Measurements from ENCODE around the gene AGBL1. TPM values are rescaled to one million over a fixed set of nuclear protein-coding genes. Genes with fewer than 3 reads are reported as not detected.

AGBL1 gene
- total RNA-seq, 2 experiments from 2014 or later, result 0.10 TPM

GRCh38 chr15:86235667-86236066 lies 156.0 kb downstream of the AGBL1 start:
- no peaks in the 10 kb centered on the region for H3K36me3 Mint-ChIP-seq
- H3K27me3 Mint-ChIP-seq, result peaks cover 20% of the 10 kb centered on the region
- ChIA-PET POLR2A (no interaction called here), CTCF (no interaction called here)
- no peak for DNase-seq
- H3K4me3 Mint-ChIP-seq, result no peak overlapping the region
- H3K4me1 Mint-ChIP-seq (ENCODE audit: low read depth), result peaks cover 3% of the 10 kb centered on the region
- H3K9me3 Mint-ChIP-seq, result no peaks in the 10 kb centered on the region
- intact Hi-C loops (cut with micrococcal nuclease), result no loop called here
- no peak overlapping the region for H3K27ac Mint-ChIP-seq

GRCh38 chr15:86236356-86237110 lies 156.9 kb downstream of the AGBL1 start:
- H3K4me1 Mint-ChIP-seq (ENCODE audit: low read depth), result peaks cover 3% of the 10 kb centered on the region
- ChIA-PET CTCF (no interaction called here), POLR2A (no interaction called here)
- peaks cover 20% of the 10 kb centered on the region for H3K27me3 Mint-ChIP-seq
- no peaks in the 10 kb centered on the region for H3K9me3 Mint-ChIP-seq
- no peaks in the 10 kb centered on the region for H3K36me3 Mint-ChIP-seq
- H3K4me3 Mint-ChIP-seq, result no peak overlapping the region
- intact Hi-C loops (cut with micrococcal nuclease), result no loop called here
- no peak overlapping the region for H3K27ac Mint-ChIP-seq
- DNase-seq, result no peak

- intact Hi-C loops (cut with micrococcal nuclease), result no loop called here
Measured at GRCh38 chr15:86237111-86237500, 157.4 kb downstream of the AGBL1 start.

GRCh38 chr15:86247249-86247955 lies 167.7 kb downstream of the AGBL1 start:
- no peak overlapping the region for H3K27ac Mint-ChIP-seq
- CTCF ChIA-PET, result no interaction called here
- POLR2A ChIA-PET, result no interaction called here
- intact Hi-C loops (cut with micrococcal nuclease), result no loop called here
- H3K27me3 Mint-ChIP-seq, result no peaks in the 10 kb centered on the region
- H3K36me3 Mint-ChIP-seq, result no peaks in the 10 kb centered on the region
- H3K4me1 Mint-ChIP-seq (ENCODE audit: low read depth), result no peaks in the 10 kb centered on the region
- H3K4me3 Mint-ChIP-seq, result no peak overlapping the region
- no peaks in the 10 kb centered on the region for H3K9me3 Mint-ChIP-seq
- no peak for DNase-seq

More at GRCh38 chr15:86237111-86237500, 157.4 kb downstream of the AGBL1 start:
- Mint-ChIP-seq H3K36me3 (no peaks in the 10 kb centered on the region), H3K27ac (no peak overlapping the region), H3K27me3 (peaks cover 18% of the 10 kb centered on the region), H3K9me3 (no peaks in the 10 kb centered on the region), H3K4me3 (no peak overlapping the region), H3K4me1 (ENCODE audit: low read depth) (peaks cover 3% of the 10 kb centered on the region)
- DNase-seq, result no peak
- POLR2A ChIA-PET, result no interaction called here
- CTCF ChIA-PET, result no interaction called here

GRCh38 chr15:86255247-86255646 lies 175.6 kb downstream of the AGBL1 start:
- Mint-ChIP-seq H3K4me1 (ENCODE audit: low read depth) (no peaks in the 10 kb centered on the region), H3K4me3 (no peak overlapping the region), H3K9me3 (no peaks in the 10 kb centered on the region), H3K27me3 (peaks cover 5% of the 10 kb centered on the region), H3K36me3 (no peaks in the 10 kb centered on the region), H3K27ac (no peak overlapping the region)
- intact Hi-C loops (cut with micrococcal nuclease), result no loop called here
- ChIA-PET POLR2A (no interaction called here), CTCF (no interaction called here)
- DNase-seq, result no peak

GRCh38 chr15:86256628-86257027 lies 177.0 kb downstream of the AGBL1 start:
- no peak for DNase-seq
- H3K27me3 Mint-ChIP-seq, result peaks cover 5% of the 10 kb centered on the region
- no peak overlapping the region for H3K27ac Mint-ChIP-seq
- H3K4me3 Mint-ChIP-seq, result no peak overlapping the region
- no peaks in the 10 kb centered on the region for H3K9me3 Mint-ChIP-seq
- no peaks in the 10 kb centered on the region for H3K36me3 Mint-ChIP-seq
- ChIA-PET CTCF (interaction anchor here (1.6 kb wide), 1 partner anchor 487 kb away, joined by 3 read pairs; no protein-coding TSS in a partner anchor), POLR2A (no interaction called here)
- intact Hi-C loops (cut with micrococcal nuclease), result no loop called here
- no peaks in the 10 kb centered on the region for H3K4me1 Mint-ChIP-seq (ENCODE audit: low read depth)

- ChIA-PET POLR2A (no interaction called here), CTCF (no interaction called here)
- peaks cover 5% of the 10 kb centered on the region for H3K27me3 Mint-ChIP-seq
- intact Hi-C loops (cut with micrococcal nuclease), result no loop called here
- no peak for DNase-seq
- no peaks in the 10 kb centered on the region for H3K9me3 Mint-ChIP-seq
- no peaks in the 10 kb centered on the region for H3K4me1 Mint-ChIP-seq (ENCODE audit: low read depth)
- H3K36me3 Mint-ChIP-seq, result no peaks in the 10 kb centered on the region
- H3K27ac Mint-ChIP-seq, result no peak overlapping the region
- no peak overlapping the region for H3K4me3 Mint-ChIP-seq
Measured at GRCh38 chr15:86259589-86259988, 179.9 kb downstream of the AGBL1 start.

GRCh38 chr15:86263230-86263629 lies 183.6 kb downstream of the AGBL1 start:
- ChIA-PET CTCF (no interaction called here), POLR2A (no interaction called here)
- Mint-ChIP-seq H3K4me1 (ENCODE audit: low read depth) (no peaks in the 10 kb centered on the region), H3K27ac (no peak overlapping the region), H3K9me3 (no peaks in the 10 kb centered on the region), H3K27me3 (peaks cover 3% of the 10 kb centered on the region), H3K4me3 (no peak overlapping the region), H3K36me3 (no peaks in the 10 kb centered on the region)
- DNase-seq, result no peak
- intact Hi-C loops (cut with micrococcal nuclease), result no loop called here

GRCh38 chr15:86266896-86267484 lies 187.3 kb downstream of the AGBL1 start:
- Mint-ChIP-seq H3K27me3 (no peaks in the 10 kb centered on the region), H3K9me3 (no peaks in the 10 kb centered on the region), H3K27ac (no peak overlapping the region), H3K4me3 (no peak overlapping the region), H3K36me3 (no peaks in the 10 kb centered on the region), H3K4me1 (ENCODE audit: low read depth) (no peaks in the 10 kb centered on the region)
- ChIA-PET POLR2A (no interaction called here), CTCF (no interaction called here)
- intact Hi-C loops (cut with micrococcal nuclease), result no loop called here
- no peak for DNase-seq

GRCh38 chr15:86267892-86268291 lies 188.2 kb downstream of the AGBL1 start:
- POLR2A ChIA-PET, result no interaction called here
- intact Hi-C loops (cut with micrococcal nuclease), result no loop called here
- no peak overlapping the region for H3K27ac Mint-ChIP-seq
- H3K4me1 Mint-ChIP-seq (ENCODE audit: low read depth), result no peaks in the 10 kb centered on the region
- DNase-seq, result no peak
- no peaks in the 10 kb centered on the region for H3K27me3 Mint-ChIP-seq
- no peaks in the 10 kb centered on the region for H3K9me3 Mint-ChIP-seq
- CTCF ChIA-PET, result no interaction called here
- no peaks in the 10 kb centered on the region for H3K36me3 Mint-ChIP-seq
- no peak overlapping the region for H3K4me3 Mint-ChIP-seq

GRCh38 chr15:86268558-86268957 lies 188.9 kb downstream of the AGBL1 start:
- DNase-seq, result no peak
- Mint-ChIP-seq H3K9me3 (no peaks in the 10 kb centered on the region), H3K4me3 (no peak overlapping the region), H3K36me3 (no peaks in the 10 kb centered on the region), H3K4me1 (ENCODE audit: low read depth) (no peaks in the 10 kb centered on the region), H3K27me3 (peaks cover under 1% of the 10 kb centered on the region), H3K27ac (no peak overlapping the region)
- intact Hi-C loops (cut with micrococcal nuclease), result no loop called here
- ChIA-PET POLR2A (no interaction called here), CTCF (no interaction called here)

- H3K36me3 Mint-ChIP-seq, result no peaks in the 10 kb centered on the region
- CTCF ChIA-PET, result no interaction called here
- no peaks in the 10 kb centered on the region for H3K9me3 Mint-ChIP-seq
Measured at GRCh38 chr15:86273309-86273708, 193.6 kb downstream of the AGBL1 start.

GRCh38 chr15:86275361-86275760 lies 195.7 kb downstream of the AGBL1 start:
- Mint-ChIP-seq H3K4me1 (ENCODE audit: low read depth) (no peaks in the 10 kb centered on the region), H3K9me3 (no peaks in the 10 kb centered on the region), H3K36me3 (no peaks in the 10 kb centered on the region), H3K27me3 (peaks cover 3% of the 10 kb centered on the region), H3K4me3 (no peak overlapping the region), H3K27ac (no peak overlapping the region)
- intact Hi-C loops (cut with micrococcal nuclease), result no loop called here
- no peak for DNase-seq
- ChIA-PET CTCF (no interaction called here), POLR2A (no interaction called here)

More at GRCh38 chr15:86273309-86273708, 193.6 kb downstream of the AGBL1 start:
- intact Hi-C loops (cut with micrococcal nuclease), result no loop called here
- DNase-seq, result no peak
- H3K27me3 Mint-ChIP-seq, result peaks cover 3% of the 10 kb centered on the region
- no peak overlapping the region for H3K27ac Mint-ChIP-seq
- POLR2A ChIA-PET, result no interaction called here
- no peak overlapping the region for H3K4me3 Mint-ChIP-seq
- no peaks in the 10 kb centered on the region for H3K4me1 Mint-ChIP-seq (ENCODE audit: low read depth)
